ENCODE results near the gene OR6J1.

Gene OR6J1

GRCh38 chr14:22664261-22664660 lies 20.1 kb upstream of the OR6J1 start (continued):
- TF ChIP-seq, protein P1, sequence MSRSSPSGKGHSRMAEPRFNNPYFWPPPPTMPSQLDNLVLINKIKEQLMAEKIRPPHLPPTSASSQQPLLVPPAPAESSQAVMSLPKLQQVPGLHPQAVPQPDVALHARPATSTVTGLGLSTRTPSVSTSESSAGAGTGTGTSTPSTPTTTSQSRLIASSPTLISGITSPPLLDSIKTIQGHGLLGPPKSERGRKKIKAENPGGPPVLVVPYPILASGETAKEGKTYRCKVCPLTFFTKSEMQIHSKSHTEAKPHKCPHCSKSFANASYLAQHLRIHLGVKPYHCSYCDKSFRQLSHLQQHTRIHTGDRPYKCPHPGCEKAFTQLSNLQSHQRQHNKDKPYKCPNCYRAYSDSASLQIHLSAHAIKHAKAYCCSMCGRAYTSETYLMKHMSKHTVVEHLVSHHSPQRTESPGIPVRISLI (tag by site-specific recombination; IDR thresholded peaks at IDR 0.05), result no peak
- TF ChIP-seq, protein P2, sequence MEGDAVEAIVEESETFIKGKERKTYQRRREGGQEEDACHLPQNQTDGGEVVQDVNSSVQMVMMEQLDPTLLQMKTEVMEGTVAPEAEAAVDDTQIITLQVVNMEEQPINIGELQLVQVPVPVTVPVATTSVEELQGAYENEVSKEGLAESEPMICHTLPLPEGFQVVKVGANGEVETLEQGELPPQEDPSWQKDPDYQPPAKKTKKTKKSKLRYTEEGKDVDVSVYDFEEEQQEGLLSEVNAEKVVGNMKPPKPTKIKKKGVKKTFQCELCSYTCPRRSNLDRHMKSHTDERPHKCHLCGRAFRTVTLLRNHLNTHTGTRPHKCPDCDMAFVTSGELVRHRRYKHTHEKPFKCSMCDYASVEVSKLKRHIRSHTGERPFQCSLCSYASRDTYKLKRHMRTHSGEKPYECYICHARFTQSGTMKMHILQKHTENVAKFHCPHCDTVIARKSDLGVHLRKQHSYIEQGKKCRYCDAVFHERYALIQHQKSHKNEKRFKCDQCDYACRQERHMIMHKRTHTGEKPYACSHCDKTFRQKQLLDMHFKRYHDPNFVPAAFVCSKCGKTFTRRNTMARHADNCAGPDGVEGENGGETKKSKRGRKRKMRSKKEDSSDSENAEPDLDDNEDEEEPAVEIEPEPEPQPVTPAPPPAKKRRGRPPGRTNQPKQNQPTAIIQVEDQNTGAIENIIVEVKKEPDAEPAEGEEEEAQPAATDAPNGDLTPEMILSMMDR (tag by site-specific recombination; IDR thresholded peaks at IDR 0.05), result no peak
- no peak for TF ChIP-seq ZBTB44 (tag by site-specific recombination; IDR thresholded peaks at IDR 0.05)
- no peak for TF ChIP-seq ZBTB8A (tag by site-specific recombination; IDR thresholded peaks at IDR 0.05)
- no peak for TF ChIP-seq KLF16 (tag by site-specific recombination; IDR thresholded peaks at IDR 0.05)
- no peak for TF ChIP-seq ZNF16 (tag by site-specific recombination; IDR thresholded peaks at IDR 0.05; ENCODE audit: low read depth)
- peak; percentile 66 for TF ChIP-seq SETDB1 (IDR thresholded peaks at IDR 0.05; ENCODE audit: insufficient read length, low read length)
- peak; percentile 92 for TF ChIP-seq KLF8 (tag by site-specific recombination; IDR thresholded peaks at IDR 0.05)
- TF ChIP-seq, protein P3, sequence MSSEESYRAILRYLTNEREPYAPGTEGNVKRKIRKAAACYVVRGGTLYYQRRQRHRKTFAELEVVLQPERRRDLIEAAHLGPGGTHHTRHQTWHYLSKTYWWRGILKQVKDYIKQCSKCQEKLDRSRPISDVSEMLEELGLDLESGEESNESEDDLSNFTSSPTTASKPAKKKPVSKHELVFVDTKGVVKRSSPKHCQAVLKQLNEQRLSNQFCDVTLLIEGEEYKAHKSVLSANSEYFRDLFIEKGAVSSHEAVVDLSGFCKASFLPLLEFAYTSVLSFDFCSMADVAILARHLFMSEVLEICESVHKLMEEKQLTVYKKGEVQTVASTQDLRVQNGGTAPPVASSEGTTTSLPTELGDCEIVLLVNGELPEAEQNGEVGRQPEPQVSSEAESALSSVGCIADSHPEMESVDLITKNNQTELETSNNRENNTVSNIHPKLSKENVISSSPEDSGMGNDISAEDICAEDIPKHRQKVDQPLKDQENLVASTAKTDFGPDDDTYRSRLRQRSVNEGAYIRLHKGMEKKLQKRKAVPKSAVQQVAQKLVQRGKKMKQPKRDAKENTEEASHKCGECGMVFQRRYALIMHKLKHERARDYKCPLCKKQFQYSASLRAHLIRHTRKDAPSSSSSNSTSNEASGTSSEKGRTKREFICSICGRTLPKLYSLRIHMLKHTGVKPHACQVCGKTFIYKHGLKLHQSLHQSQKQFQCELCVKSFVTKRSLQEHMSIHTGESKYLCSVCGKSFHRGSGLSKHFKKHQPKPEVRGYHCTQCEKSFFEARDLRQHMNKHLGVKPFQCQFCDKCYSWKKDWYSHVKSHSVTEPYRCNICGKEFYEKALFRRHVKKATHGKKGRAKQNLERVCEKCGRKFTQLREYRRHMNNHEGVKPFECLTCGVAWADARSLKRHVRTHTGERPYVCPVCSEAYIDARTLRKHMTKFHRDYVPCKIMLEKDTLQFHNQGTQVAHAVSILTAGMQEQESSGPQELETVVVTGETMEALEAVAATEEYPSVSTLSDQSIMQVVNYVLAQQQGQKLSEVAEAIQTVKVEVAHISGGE (tag by site-specific recombination; conservative IDR thresholded peaks at IDR 0.05; ENCODE audit: low read depth), result no peak
- TF ChIP-seq, protein P4, sequence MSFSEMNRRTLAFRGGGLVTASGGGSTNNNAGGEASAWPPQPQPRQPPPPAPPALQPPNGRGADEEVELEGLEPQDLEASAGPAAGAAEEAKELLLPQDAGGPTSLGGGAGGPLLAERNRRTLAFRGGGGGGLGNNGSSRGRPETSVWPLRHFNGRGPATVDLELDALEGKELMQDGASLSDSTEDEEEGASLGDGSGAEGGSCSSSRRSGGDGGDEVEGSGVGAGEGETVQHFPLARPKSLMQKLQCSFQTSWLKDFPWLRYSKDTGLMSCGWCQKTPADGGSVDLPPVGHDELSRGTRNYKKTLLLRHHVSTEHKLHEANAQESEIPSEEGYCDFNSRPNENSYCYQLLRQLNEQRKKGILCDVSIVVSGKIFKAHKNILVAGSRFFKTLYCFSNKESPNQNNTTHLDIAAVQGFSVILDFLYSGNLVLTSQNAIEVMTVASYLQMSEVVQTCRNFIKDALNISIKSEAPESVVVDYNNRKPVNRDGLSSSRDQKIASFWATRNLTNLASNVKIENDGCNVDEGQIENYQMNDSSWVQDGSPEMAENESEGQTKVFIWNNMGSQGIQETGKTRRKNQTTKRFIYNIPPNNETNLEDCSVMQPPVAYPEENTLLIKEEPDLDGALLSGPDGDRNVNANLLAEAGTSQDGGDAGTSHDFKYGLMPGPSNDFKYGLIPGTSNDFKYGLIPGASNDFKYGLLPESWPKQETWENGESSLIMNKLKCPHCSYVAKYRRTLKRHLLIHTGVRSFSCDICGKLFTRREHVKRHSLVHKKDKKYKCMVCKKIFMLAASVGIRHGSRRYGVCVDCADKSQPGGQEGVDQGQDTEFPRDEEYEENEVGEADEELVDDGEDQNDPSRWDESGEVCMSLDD (tag by site-specific recombination; IDR thresholded peaks at IDR 0.05), result no peak
- no peak for TF ChIP-seq ZNF214 (tag by site-specific recombination; IDR thresholded peaks at IDR 0.05; ENCODE audit: borderline replicate concordance)
- TF ChIP-seq ZNF394 (tag by site-specific recombination; IDR thresholded peaks at IDR 0.05; ENCODE audit: borderline replicate concordance), result peak; percentile 56; the same call in 1 of the 2 replicates
- TF ChIP-seq ZSCAN16 (tag by site-specific recombination; IDR thresholded peaks at IDR 0.05), result no peak
- TF ChIP-seq ZNF280C (tag by site-specific recombination; IDR thresholded peaks at IDR 0.05), result no peak
- TF ChIP-seq ZNF529 (tag by site-specific recombination; IDR thresholded peaks at IDR 0.05; ENCODE audit: insufficient replicate concordance), result no peak
- TF ChIP-seq YY1 (tag by site-specific recombination; IDR thresholded peaks at IDR 0.05), result no peak
- TF ChIP-seq ZBTB17 (tag by site-specific recombination; IDR thresholded peaks at IDR 0.05), result peak; percentile 68
- peak; percentile 84 for TF ChIP-seq FEZF1 (tag by site-specific recombination; IDR thresholded peaks at IDR 0.05)
- TF ChIP-seq ZNF335 (tag by site-specific recombination; conservative IDR thresholded peaks at IDR 0.05), result 0 out of 2 replicates have a peak, but pooled peaks have one; percentile 12
- peak; percentile 85 for TF ChIP-seq ZXDB (tag by site-specific recombination; IDR thresholded peaks at IDR 0.05)
- no peak for TF ChIP-seq ZNF121 (tag by site-specific recombination; IDR thresholded peaks at IDR 0.05)
- no peak for TF ChIP-seq ZNF645 (tag by site-specific recombination; IDR thresholded peaks at IDR 0.05)
- no peak for TF ChIP-seq ZNF830 (tag by site-specific recombination; IDR thresholded peaks at IDR 0.05; ENCODE audit: low read depth)
- TF ChIP-seq ZSCAN18 (tag by site-specific recombination; IDR thresholded peaks at IDR 0.05), result no peak
